HG02973 (cell line): ENCODE data around the gene ZDHHC24.

Source experiments
- ATAC-seq: cut with Tn5 transposase; IDR thresholded peaks from one replicate; pipeline ENCODE4 v1.9.1; 2021; ENCODE audit warnings: moderate library complexity; ENCODE audit not compliant: unreplicated experiment

Gene ZDHHC24

DNA sequence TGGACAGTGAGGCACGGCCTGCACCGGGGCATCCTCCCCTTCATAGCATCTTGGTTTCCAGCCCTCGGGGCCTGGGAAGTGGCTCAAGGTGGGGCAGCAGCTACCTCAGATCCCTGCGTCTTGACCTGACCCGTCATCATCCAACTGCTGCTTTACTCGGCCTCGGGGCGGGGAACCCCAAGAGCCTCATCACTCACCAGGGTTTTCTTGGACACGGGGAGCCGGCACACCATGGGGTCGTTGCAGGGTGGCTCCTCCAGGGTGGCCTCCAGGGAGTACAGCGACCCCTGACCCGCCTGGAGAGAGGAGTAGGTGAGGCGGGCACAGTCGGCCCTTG, 21.9 kb upstream of the ZDHHC24 start:
- ATAC-seq: no peak

DNA sequence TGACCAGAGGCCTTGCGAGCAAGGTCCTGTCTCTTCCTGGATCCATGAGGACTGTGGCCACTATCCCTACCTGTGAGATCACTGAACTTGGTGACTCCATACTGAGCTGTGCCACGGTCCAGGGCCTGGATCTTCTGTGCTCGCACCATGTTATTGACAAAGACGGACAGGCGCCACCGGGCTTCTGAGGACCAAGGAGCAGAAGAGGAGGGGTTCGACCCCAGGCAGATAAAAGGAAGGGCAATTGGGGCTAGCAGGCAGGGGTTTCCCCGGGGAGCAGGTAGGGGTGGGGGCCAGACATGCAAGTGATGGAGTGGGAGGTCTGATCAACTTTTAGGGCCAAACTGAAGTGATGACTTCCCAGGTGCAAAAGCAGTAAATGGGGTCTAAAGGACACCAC, 20.4 kb upstream of the ZDHHC24 start:
- no peak for ATAC-seq

DNA sequence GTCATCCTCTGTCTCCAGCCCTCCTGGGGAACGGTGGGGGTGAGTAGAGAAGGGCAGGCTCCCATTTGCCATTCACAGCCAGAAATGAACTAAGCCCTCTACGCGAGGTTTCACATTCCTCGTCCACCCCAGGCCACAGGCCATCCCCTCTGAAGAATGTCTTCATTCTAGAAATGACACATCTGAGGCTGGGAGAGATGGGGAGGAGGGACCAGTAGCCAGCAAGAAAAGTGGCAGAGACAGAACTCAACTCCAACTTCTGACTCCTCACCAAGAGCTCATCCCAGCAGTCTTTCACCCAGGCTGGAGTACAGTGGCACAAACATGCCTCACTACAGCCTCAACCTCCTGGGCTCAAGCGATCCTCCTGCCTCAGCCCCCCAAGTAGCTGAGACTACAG, 19.1 kb upstream of the ZDHHC24 start:
- ATAC-seq: no peak

DNA sequence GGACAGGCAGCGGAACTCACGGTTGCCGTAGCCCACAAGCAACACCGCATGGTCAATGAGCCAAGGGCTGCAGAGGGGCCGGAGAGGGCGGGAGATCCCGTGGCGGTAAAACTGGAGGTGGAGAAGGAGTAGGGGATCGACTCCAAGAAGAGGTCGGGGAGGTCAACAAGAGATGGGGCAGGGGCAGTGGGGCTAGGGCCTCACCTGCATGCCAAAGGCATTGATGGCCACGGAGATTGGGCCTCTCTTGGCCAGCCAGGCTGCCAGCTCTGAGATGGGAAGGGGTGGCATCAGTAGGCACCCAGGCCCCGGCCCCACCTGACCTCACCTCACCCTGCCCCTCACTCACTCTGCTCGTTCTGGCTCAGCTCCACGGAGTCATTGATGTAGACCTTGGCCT, 18.7 kb upstream of the ZDHHC24 start:
- no peak for ATAC-seq

DNA sequence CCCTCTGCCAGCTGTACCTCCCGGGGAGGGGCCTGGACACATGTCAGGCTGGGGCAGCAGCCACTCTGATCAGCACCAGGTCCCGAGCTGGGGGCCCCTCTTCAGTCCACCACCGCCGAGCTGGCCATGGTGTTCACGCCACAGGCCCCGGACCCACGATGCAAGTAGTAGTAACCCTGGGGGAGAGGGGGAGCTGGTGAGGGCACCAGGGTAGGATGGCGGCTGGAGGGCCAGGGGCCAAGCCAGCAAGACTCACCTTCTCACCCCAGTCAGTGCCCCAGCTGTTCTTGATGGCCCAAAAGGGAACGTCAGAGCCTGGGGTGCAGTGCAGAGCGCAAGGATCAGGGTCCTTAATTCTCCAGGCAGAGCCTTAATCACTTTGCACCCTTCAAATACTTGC, 18.0 kb upstream of the ZDHHC24 start:
- no peak for ATAC-seq

DNA sequence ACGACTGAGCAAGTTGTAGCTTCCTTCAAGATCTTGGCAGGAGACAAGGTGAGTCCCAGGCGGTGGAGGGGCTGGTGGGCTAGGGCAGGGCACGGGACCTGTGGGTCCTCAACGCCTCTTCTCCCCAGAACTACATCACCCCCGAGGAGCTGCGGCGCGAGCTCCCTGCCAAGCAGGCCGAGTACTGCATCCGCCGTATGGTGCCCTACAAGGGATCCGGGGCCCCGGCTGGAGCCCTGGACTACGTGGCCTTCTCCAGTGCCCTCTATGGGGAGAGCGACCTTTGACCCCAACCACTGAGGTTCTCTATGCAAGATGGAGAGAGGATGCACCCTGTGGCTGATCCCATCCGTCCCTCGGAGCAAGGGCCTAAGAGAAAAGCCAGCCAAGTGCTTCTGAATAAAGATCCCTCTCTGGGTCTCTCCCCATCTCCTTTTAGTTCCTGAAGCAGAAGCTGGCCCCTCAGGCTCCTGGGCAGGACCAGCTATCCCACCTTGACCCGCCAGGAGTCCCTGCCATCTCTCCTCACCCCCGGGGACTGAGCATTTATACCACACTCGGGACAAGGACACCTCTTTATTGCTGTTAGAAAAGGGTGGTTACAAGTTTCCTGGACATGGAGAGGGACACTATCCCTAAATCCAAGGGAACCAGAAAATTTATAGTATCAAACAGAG, 17.2 kb upstream of the ZDHHC24 start:
- no peak for ATAC-seq

DNA sequence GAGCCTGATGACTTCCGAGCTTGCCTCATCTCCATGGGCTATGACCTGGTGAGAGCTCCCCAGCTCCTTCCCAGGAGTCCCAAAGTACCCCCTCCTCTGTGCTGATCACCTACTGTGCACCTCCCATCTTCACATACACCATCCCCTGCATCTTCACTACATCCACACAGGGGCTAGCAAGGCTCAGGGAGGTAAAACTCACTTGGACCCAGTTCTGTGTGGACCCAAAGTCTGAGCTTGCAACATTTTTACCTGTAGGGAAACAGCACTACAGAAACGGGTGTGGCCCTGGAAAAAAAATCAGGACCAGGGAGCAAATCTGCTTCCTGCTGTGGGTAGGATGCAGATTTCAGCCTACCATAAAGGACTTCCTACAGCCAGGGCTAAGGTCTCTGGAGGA, 16.4 kb upstream of the ZDHHC24 start:
- no peak for ATAC-seq

DNA sequence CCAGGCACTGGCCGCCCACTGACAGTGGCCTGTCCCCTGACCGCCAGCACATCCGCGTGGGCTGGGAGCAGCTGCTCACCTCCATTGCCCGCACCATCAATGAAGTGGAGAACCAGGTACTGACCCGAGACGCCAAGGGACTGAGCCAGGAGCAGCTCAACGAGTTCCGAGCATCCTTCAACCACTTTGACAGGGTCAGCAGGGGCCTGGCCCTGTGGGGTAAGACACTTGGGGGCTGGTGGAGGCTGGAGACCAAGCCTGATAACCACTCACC, 16.1 kb upstream of the ZDHHC24 start:
- ATAC-seq: no peak

DNA sequence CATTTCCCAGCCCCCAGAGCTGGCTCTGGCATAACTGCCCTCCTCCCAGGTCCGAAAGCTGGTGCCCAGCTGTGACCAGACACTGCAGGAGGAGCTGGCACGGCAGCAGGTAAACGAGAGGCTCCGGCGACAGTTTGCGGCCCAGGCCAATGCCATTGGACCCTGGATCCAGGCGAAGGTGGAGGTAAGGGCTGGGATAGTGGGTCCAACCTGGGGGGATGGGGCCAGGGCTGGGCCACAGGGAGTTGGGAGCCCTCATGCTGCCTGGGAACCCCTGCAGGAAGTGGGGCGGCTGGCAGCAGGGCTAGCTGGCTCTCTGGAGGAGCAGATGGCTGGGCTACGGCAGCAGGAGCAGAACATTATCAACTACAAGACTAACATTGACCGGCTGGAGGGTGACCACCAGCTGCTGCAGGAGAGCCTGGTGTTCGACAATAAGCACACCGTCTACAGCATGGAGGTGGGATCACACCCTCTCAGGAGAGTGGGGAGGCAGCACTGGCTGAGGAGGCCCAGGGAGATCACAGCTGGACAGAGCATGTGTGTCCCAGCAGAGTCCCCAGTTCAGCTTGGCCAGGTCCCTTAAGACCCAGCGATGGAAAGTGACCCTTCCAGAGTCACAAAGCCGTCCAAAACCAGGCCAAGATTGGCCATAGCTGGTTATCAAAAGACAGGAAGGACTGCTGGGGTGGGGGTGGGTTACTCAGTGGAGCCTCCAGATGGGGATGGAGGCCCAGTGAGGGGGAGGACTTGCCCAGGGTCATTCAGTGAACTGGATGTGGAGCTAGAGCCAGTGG, 15.5 kb upstream of the ZDHHC24 start:
- no peak for ATAC-seq

DNA sequence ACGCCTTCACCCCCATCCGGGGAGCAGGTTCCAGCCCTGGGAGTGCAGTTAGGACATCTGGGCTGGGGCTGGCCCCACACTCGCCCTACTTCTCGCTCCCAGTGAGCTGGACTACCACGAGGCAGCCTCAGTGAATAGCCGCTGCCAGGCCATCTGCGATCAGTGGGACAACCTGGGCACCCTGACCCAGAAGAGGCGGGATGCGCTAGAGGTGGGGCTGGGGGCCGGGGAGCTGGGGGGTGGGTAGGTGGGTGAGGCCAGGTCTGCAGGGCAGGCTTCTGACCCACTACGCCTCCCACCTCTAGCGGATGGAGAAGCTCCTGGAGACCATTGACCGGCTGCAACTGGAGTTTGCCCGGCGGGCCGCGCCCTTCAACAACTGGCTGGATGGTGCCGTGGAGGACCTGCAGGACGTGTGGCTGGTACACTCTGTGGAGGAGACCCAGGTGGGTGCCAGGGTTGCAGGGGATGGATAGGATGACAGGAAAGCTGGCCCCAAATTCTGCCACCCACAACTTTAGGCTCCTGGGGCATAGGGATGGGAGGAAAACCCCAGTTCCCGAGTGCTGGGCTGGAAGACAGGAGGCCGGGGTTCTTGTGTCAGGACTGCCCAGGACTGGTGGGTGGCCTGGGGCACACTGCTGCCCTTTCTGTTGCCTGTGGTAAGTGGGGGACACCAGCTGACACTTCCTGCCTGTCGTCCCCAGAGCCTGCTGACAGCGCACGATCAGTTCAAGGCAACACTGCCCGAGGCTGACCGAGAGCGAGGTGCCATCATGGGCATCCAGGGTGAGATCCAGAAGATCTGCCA, 14.2 kb upstream of the ZDHHC24 start:
- ATAC-seq: no peak

DNA sequence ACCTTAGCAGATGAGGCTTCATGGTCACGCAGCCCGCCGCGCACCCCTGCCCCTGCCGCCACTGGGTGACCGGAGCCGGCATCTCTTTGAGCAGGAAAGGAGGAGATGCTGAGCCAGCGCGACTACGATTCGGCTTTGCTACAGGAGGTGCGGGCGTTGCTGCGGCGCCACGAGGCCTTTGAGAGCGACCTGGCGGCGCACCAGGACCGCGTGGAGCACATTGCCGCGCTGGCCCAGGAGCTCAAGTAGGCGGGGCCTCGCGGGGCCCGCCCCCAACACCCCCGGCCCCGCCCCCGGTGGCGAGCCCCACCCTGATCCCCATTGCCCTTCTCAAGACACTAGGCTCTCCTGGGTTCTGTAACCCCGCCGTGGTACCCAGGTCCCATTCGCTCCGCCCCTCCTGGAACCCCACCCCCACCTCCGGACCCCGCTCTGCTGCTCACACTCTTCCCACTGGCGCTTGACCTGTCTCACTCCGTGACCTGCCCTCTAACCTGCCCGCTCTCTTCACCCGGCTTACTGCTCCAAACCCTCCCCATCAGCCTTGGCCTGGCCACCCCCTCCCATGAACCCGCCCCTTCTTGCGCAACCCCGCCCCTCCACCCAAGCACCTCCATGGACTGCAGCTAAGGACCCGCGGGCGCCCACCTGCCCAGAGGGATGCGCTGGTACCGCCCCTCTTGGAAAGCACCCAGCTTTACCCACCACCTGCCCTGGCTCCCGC, 13.5 kb upstream of the ZDHHC24 start:
- no peak for ATAC-seq

DNA sequence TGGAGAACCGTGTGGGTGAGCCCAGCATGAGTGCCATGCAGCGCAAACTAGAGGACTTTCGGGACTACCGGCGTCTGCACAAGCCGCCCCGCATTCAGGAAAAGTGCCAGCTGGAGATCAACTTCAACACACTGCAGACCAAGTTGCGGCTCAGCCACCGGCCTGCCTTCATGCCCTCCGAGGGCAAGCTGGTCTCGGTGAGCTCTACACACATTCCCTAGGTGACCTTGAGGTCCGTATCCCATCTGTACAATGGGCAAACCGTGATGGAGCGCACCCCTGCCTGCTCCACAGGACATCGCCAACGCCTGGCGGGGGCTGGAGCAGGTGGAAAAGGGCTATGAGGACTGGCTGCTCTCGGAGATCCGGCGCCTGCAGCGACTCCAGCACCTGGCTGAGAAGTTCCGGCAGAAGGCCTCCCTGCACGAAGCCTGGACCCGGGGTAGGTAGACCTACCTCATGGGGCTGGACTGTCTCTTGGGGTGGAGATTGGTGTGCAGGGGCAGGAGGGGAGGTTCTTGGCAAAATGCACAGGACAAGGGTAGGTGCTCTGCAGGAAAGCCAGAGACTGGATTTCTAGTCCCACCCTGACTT, 12.0 kb upstream of the ZDHHC24 start:
- ATAC-seq: no peak

DNA sequence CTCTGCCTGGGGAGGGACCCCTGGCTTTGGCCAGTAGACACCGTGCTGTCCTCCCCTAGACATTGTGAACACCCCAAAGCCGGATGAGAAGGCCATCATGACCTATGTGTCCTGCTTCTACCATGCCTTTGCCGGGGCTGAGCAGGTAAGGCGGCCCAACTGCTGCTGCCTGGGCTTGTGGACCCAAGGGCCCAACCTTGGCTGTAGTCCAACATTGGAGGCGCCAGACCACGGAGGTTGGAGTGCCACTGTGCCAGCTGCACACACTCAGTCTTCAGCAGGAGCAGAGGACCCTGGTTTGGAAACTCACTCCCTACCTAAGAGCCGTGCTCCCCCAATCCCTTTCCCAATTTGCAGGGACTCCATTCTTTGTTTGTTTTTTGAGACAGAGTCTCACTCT, 10.2 kb upstream of the ZDHHC24 start:
- ATAC-seq: no peak

DNA sequence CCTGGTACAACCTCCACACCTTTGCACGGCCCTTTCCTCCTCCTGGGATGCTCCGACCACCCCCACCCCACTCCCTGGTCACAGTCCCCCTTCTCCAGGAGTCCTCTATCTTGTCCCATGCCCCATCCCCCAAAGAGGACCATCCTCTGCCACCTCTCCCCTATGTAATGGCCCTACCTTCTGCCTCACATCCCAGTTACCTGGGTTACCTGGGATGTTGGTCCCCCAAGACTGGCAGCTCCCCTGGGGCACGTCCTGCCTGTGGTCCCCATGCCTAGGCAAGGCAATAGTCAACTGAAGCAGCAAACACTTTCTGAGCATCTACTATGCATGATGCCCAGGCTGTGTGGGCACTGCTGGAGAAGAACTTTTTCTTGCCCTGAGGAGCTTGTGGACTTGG, 9.6 kb upstream of the ZDHHC24 start:
- no peak for ATAC-seq

DNA sequence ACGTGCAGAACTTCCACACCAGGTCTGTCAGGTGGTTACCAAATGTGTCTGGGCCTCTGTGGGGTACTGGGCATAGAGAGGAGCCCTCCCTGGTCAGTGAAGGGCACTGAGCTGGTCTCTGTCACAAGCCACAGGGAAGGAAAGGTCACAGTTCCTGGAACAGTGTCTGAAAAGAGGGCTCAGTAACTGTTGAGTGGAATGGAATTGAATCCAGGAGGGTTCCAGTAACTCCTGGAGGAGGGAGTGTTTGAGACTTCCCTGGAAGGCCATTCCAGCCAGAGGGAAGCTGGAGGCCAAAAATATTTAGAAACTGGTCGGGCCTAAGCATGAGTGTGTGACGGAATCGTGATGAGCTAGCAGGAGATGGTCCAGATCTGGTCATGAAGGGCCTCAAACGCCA, 8.8 kb upstream of the ZDHHC24 start:
- ATAC-seq: no peak

DNA sequence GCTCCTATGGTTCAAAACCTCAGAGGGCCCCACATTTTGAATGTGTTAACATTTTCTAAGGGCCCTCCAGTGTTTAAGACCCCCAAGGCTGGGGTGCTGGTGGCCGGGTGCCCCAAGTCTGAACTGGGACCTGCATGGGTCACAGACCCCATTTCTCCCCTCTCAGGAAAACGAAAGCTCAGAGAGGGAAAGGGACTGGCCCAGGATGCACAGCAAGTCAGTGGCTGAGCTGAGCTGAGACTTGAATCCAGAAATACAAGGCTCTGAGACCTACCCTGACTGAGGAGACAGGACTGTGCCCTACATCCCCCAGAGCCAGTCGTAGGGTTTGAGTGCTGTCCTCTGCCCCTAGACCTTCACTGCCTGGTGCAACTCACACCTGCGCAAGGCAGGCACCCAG, 5.0 kb upstream of the ZDHHC24 start:
- no peak for ATAC-seq

DNA sequence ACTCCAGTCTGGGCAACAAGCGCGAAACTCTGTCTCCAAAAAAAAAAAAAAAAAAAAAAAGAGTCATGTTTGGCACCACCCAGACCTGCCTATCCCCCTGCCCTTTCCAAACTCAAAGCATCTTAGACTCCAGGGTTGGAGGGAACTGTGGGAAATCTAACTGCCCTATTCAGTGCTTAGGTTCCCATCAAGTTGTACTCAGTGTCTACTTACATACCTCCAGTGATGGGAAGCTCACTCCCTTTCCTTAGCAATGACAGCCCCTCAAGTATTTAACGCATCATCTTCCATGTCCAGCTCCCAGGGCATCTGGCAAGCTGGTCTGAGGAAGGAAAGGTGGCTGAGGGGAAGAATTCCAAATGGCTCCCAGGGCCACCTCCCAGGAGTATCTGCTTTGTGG, 3.8 kb upstream of the ZDHHC24 start:
- no peak for ATAC-seq

DNA sequence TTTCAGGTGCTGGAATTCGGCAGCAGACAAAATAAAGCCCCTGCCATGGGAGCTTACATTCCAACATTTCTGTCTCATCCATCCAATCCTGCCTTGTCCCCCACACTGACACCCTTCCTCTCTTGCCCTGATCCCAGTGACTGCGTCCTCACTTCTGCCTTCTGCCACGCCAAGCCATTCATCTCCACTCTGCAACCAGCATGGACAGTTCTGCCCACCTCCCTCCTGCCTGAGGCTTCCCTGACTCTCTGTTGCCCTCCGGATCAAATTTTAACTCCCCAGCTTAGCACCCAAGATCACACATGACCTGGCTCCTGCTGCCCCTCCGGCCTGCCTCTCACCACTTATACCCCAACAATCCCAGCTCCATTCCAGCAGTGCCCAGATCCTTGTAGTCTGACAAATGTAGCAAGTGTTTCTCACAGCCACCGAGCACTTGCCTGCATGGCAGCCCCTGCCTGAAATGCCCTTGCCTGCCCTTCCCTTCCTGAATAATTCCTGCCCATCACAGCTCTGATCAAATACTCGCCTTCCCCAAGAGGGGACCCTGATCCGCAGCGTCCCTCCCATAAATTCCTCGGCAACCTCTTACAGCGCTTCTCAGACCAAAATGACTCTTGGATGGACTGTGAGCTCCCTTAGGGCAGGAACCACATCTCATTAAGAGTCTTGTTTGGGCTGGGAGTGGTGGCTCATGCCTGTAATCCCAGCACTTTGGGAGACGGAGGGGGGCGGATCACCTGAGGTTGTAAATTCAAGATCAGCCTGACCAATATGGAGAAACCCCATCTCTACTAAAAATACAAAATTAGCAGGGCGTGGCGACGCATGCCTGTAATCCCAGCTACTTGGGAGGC, 3.2 kb upstream of the ZDHHC24 start:
- no peak for ATAC-seq

DNA sequence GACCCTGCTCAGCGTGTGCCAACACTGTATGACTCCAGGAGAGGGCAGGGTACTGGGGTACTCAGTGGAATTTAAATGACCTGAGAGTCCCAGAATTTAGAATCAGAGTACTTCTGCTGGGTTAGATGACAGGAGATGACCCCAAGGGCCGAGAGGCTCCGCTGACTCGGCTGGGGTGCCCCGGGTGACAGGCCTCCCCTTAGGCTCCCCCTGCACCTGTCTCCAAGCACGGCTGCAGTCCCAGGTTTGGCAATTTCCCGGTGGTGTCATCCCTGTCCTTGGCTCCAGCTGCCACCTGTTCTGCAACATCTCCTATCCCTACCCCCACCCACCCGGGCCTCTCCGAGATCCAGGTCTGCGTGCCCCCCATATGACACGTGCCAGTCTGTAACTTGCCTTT, 2.2 kb upstream of the ZDHHC24 start:
- no peak for ATAC-seq

DNA sequence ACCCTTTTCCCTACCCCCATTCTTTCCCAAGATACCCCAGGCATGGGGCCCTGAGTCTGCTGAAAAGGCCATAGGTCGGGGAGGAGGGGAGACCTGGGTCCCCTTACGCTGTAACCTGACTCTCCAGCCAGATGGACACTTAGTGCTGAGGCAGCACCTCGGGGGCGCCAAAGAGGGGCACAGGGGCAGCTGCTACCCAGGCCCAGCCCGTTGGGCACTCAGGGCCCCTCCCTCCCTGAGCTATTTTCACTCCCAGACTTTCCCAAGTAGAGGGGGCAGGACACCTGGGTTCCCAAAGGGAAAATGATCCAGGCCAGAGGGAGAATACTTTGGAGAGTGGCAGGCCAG, 1.8 kb upstream of the ZDHHC24 start:
- ATAC-seq: no peak
